ENCODE measurements around the gene ADAMTS12. TPM values are rescaled to one million over a fixed set of nuclear protein-coding genes. Genes with fewer than 3 reads are reported as not detected.

Gene ADAMTS12
- total RNA-seq, 1 donor from 2014 or later: 49.4 TPM

GRCh38 chr5:33763435-33763834 lies 128.4 kb downstream of the ADAMTS12 start:
- DNase-seq (ENCODE audit: low spot score): no peak

- no peak for DNase-seq (ENCODE audit: low spot score)
These were observed 128.9 kb downstream of the ADAMTS12 start for GRCh38 chr5:33762859-33763258.

- no peak for DNase-seq (ENCODE audit: low spot score)
These were observed 130.7 kb downstream of the ADAMTS12 start for GRCh38 chr5:33761139-33761538.

- no peak for DNase-seq (ENCODE audit: low spot score)
These were observed 133.1 kb downstream of the ADAMTS12 start for GRCh38 chr5:33758737-33759136.

- no peak for DNase-seq (ENCODE audit: low spot score)
These were observed 135.3 kb downstream of the ADAMTS12 start for GRCh38 chr5:33756491-33756890.

- no peak for DNase-seq (ENCODE audit: low spot score)
These were observed 136.6 kb downstream of the ADAMTS12 start for GRCh38 chr5:33755231-33755630.

GRCh38 chr5:33753704-33754103 lies 138.1 kb downstream of the ADAMTS12 start:
- no peak for DNase-seq (ENCODE audit: low spot score)

GRCh38 chr5:33748754-33749153 lies 143.0 kb downstream of the ADAMTS12 start:
- DNase-seq (ENCODE audit: low spot score): no peak

- no peak for DNase-seq (ENCODE audit: low spot score)
These were observed 146.6 kb downstream of the ADAMTS12 start for GRCh38 chr5:33745101-33745770.

- no peak for DNase-seq (ENCODE audit: low spot score)
These were observed 148.7 kb downstream of the ADAMTS12 start for GRCh38 chr5:33743099-33743498.

GRCh38 chr5:33742181-33742580 lies 149.6 kb downstream of the ADAMTS12 start:
- DNase-seq (ENCODE audit: low spot score): no peak

GRCh38 chr5:33738967-33739366 lies 152.8 kb downstream of the ADAMTS12 start:
- no peak for DNase-seq (ENCODE audit: low spot score)

GRCh38 chr5:33738097-33738496 lies 153.7 kb downstream of the ADAMTS12 start:
- no peak for DNase-seq (ENCODE audit: low spot score)

- no peak for DNase-seq (ENCODE audit: low spot score)
These were observed 154.1 kb downstream of the ADAMTS12 start for GRCh38 chr5:33737697-33738096.

- DNase-seq (ENCODE audit: low spot score): no peak
These were observed 154.5 kb downstream of the ADAMTS12 start for GRCh38 chr5:33737284-33737683.

- peak; percentile 20 for DNase-seq (ENCODE audit: low spot score)
These were observed 155.3 kb downstream of the ADAMTS12 start for GRCh38 chr5:33736510-33736909.

- DNase-seq (ENCODE audit: low spot score): no peak
These were observed 156.7 kb downstream of the ADAMTS12 start for GRCh38 chr5:33735072-33735471.

- peak; percentile 8 for DNase-seq (ENCODE audit: low spot score)
These were observed 157.3 kb downstream of the ADAMTS12 start for GRCh38 chr5:33734537-33734936.

GRCh38 chr5:33733225-33733624 lies 158.6 kb downstream of the ADAMTS12 start:
- no peak for DNase-seq (ENCODE audit: low spot score)

- DNase-seq (ENCODE audit: low spot score): no peak
These were observed 165.2 kb downstream of the ADAMTS12 start for GRCh38 chr5:33726422-33727165.

GRCh38 chr5:33725806-33726205 lies 166.0 kb downstream of the ADAMTS12 start:
- no peak for DNase-seq (ENCODE audit: low spot score)

- DNase-seq (ENCODE audit: low spot score): no peak
These were observed 170.1 kb downstream of the ADAMTS12 start for GRCh38 chr5:33721491-33722200.

- DNase-seq (ENCODE audit: low spot score): no peak
These were observed 171.6 kb downstream of the ADAMTS12 start for GRCh38 chr5:33720176-33720575.
